ENCODE results near the gene GFY. TPM values are rescaled to one million over a fixed set of nuclear protein-coding genes. Genes with fewer than 3 reads are reported as not detected.
A peak's percentile ranks its signal among the peaks of the same experiment; 100 is the strongest.
"Not testable (repeated sequence)": the region's sequence is repeated elsewhere in the genome, so short reads cannot be mapped to it uniquely, and the experiment has no call there.

The GFY gene
- total RNA-seq, 4 donors from 2014 or later, result not detected

- Histone ChIP-seq H3K9me3 (no peaks in the 10 kb centered on the region), H3K27me3 (no peaks in the 10 kb centered on the region), H3K4me1 (peaks cover 0 to 41% (median 20%) of the 10 kb centered on the region in 3 donors), H3K27ac (peak overlapping the region in 2 of 4 donors; percentile 61 to 73), H3K4me3 (no peak overlapping the region), H3K36me3 (peaks cover 0 to 45% of the 10 kb centered on the region in 2 donors)
- 27% methylated on average over 5 of the region's 8 CpGs; no CpG with 5 or more reads in 1 of the 2 donors for WGBS, 2 donors (ENCODE audit: low coverage in 1 of 2)
- ATAC-seq, result no peak
- TF ChIP-seq POLR2AphosphoS5 (IDR thresholded peaks at IDR 0.05) (no peak), POLR2A (IDR thresholded peaks at IDR 0.05) (no peak), EP300 (IDR thresholded peaks at IDR 0.05) (no peak)
- TF ChIP-seq, protein P1, sequence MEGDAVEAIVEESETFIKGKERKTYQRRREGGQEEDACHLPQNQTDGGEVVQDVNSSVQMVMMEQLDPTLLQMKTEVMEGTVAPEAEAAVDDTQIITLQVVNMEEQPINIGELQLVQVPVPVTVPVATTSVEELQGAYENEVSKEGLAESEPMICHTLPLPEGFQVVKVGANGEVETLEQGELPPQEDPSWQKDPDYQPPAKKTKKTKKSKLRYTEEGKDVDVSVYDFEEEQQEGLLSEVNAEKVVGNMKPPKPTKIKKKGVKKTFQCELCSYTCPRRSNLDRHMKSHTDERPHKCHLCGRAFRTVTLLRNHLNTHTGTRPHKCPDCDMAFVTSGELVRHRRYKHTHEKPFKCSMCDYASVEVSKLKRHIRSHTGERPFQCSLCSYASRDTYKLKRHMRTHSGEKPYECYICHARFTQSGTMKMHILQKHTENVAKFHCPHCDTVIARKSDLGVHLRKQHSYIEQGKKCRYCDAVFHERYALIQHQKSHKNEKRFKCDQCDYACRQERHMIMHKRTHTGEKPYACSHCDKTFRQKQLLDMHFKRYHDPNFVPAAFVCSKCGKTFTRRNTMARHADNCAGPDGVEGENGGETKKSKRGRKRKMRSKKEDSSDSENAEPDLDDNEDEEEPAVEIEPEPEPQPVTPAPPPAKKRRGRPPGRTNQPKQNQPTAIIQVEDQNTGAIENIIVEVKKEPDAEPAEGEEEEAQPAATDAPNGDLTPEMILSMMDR (IDR thresholded peaks at IDR 0.05), result no peak
Observed at GRCh38 chr19:49470615-49470978, 45.4 kb downstream of the GFY start.

DNA sequence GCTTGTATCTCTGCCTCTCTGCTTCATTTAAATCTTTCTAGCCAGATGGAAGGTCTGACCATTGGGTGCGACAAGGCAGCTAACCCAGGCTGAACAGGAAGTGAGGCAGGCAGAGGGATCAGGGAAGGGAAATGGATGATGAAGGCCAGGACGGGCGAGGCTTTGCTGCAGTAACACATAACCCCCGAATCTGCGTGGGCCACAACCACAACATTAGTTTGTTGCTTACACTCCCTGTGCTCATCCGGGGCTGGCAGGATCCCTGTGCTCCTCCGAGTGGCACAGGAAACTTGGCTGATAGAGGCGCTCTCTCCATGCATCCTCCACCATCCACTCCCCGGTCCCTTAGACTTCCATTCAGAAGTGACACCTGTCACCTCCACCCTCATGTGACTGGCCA lies 47.7 kb downstream of the GFY start:
- Histone ChIP-seq H3K4me3 (no peak overlapping the region), H3K36me3 (peaks cover 0 to 24% of the 10 kb centered on the region in 2 donors), H3K27ac (peak overlapping the region in 2 of 4 donors; percentile 88 to 90), H3K27me3 (no peaks in the 10 kb centered on the region), H3K4me1 (peaks cover 0 to 53% (median 20%) of the 10 kb centered on the region in 3 donors), H3K9me3 (no peaks in the 10 kb centered on the region)
- no peak for ATAC-seq
- WGBS, 2 donors (ENCODE audit: low coverage in 1 of 2), result 54 to 79% methylated on average over 6 to 9 of the region's 9 CpGs
- TF ChIP-seq EP300 (IDR thresholded peaks at IDR 0.05) (no peak), POLR2A (IDR thresholded peaks at IDR 0.05) (no peak), POLR2AphosphoS5 (IDR thresholded peaks at IDR 0.05) (no peak)
- TF ChIP-seq, protein P1 (IDR thresholded peaks at IDR 0.05), result no peak

- Histone ChIP-seq H3K27ac (peak overlapping the region in 3 of 4 donors; percentile 86 to 90 (median 88)), H3K36me3 (peaks cover 0 to 20% of the 10 kb centered on the region in 2 donors), H3K4me3 (peak overlapping the region; percentile 72 to 85), H3K4me1 (peaks cover 0 to 57% (median 20%) of the 10 kb centered on the region in 3 donors)
- not testable (repeated sequence) for H3K27me3 ChIP-seq, H3K9me3 ChIP-seq, ATAC-seq
- 20 to 67% methylated on average over 2 to 7 of the region's 9 CpGs for WGBS, 2 donors (ENCODE audit: low coverage in 1 of 2)
Observed at GRCh38 chr19:49473501-49473867, 48.3 kb downstream of the GFY start.

DNA sequence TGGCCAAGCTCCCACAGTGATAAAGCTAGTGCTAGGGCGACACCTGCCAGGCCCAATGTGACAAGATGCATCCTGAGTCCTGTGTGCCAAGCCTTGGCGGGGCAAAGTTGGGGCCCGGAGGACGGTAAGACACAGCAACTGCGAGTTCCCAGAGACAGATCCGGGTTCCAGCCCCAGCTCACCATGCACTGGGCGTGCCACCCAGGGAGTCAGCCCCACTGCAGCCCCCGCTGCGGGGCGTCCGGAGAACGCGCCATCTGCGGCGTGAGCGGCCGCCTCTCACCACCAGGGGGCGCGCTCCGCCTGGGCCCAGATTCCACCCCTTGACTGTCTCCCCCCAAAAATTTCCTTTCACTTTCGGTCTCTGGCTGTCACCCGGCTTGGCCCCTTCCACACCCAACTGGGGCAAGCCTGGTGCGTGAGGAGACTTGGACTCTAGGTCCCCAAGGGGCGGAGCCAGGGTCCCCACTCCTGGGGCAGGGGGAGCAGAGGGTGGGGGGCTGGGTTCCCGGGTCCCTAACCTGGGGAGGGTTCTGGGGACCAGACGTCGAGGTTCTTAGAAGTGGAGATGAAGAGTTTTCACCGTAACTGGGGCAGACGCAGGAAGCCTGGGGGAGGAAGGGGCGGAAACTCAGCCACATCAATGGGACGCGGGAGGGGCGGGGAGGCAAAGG lies 48.8 kb downstream of the GFY start, which contains the start of gene FLT3LG:
Gene FLT3LG (plus strand): TSS at position 348 of the 674 bp plus-strand sequence. CDS start 425 bp downstream, outside the sequence.
- 0% methylated on average over 1 of the region's 33 CpGs; no CpG with 5 or more reads in 1 of the 2 donors for WGBS, 2 donors (ENCODE audit: low coverage in 1 of 2)

GRCh38 chr19:49474542-49474924 lies 49.3 kb downstream of the GFY start:
- Histone ChIP-seq H3K4me1 (peaks cover 0 to 52% (median 16%) of the 10 kb centered on the region in 3 donors), H3K27ac (peak overlapping the region; percentile 48 to 90 (median 87)), H3K27me3 (no peaks in the 10 kb centered on the region), H3K36me3 (peaks cover 0 to 14% of the 10 kb centered on the region in 2 donors), H3K9me3 (no peaks in the 10 kb centered on the region), H3K4me3 (peak overlapping the region; percentile 72 to 85)
- 3 to 17% methylated on average over 4 to 8 of the region's 11 CpGs for WGBS, 2 donors (ENCODE audit: low coverage in 1 of 2)
- TF ChIP-seq POLR2AphosphoS5 (IDR thresholded peaks at IDR 0.05) (no peak), EP300 (IDR thresholded peaks at IDR 0.05) (no peak), POLR2A (IDR thresholded peaks at IDR 0.05) (no peak)
- TF ChIP-seq, protein P1 (IDR thresholded peaks at IDR 0.05), result no peak
- ATAC-seq, result no peak

More for the DNA sequence above, 48.8 kb downstream of the GFY start, which contains the start of gene FLT3LG:
- H3K4me3 ChIP-seq, result peak within 1 kb of the TSS; percentile 72 to 85
- no peaks in the 10 kb centered on the region for H3K27me3 ChIP-seq
- no peaks in the 10 kb centered on the region for H3K9me3 ChIP-seq
- peak within 1 kb of the TSS; percentile 48 to 90 (median 87) for H3K27ac ChIP-seq
- H3K4me1 ChIP-seq, result peaks cover 0 to 57% (median 17%) of the 10 kb centered on the region in 3 donors
- H3K36me3 ChIP-seq, result peaks cover 0 to 15% of the 10 kb centered on the region in 2 donors
- TF ChIP-seq POLR2A (IDR thresholded peaks at IDR 0.05) (no peak), EP300 (IDR thresholded peaks at IDR 0.05) (no peak), POLR2AphosphoS5 (IDR thresholded peaks at IDR 0.05) (peak; percentile 43)
- TF ChIP-seq, protein P1 (IDR thresholded peaks at IDR 0.05), result peak in 3 of 4 experiments; percentile 99
- ATAC-seq, result peak; percentile 76
